Activated naive CD4-positive, alpha-beta T cell treated with anti-CD3 and anti-CD28 coated beads, Interleukin-2, amount 50 U/mL, for 24 hours (primary cell): Measurements from ENCODE around the gene ALDH3A1.

Experiments used
- H3K27ac Mint-ChIP-seq: one replicate; pipeline ENCODE4 v1.8.0; 2021; ENCODE audit warnings: mild to moderate bottlenecking, mixed read lengths
- H3K27me3 Mint-ChIP-seq: one replicate; pipeline ENCODE4 v1.8.0; 2021; ENCODE audit warnings: mixed read lengths
- H3K36me3 Mint-ChIP-seq: one replicate; pipeline ENCODE4 v1.8.0; 2021; ENCODE audit warnings: mixed read lengths
- H3K4me1 Mint-ChIP-seq: one replicate; pipeline ENCODE4 v1.8.0; 2021; ENCODE audit warnings: mixed read lengths
- H3K4me3 Mint-ChIP-seq: one replicate; pipeline ENCODE4 v1.8.0; 2021; ENCODE audit warnings: mild to moderate bottlenecking, mixed read lengths
- H3K9me3 Mint-ChIP-seq: one replicate; pipeline ENCODE4 v1.8.0; 2021; ENCODE audit warnings: mixed read lengths

Gene ALDH3A1

GRCh38 chr17:19720631-19721426 lies 27.3 kb downstream of the ALDH3A1 start:
- Mint-ChIP-seq H3K4me3 (no peak overlapping the region), H3K27ac (no peak overlapping the region), H3K36me3 (no peaks in the 10 kb centered on the region), H3K27me3 (no peaks in the 10 kb centered on the region), H3K9me3 (no peaks in the 10 kb centered on the region), H3K4me1 (peaks cover 20% of the 10 kb centered on the region)

- no peaks in the 10 kb centered on the region for H3K27me3 Mint-ChIP-seq
- no peaks in the 10 kb centered on the region for H3K9me3 Mint-ChIP-seq
- H3K36me3 Mint-ChIP-seq = no peaks in the 10 kb centered on the region
- no peak overlapping the region for H3K27ac Mint-ChIP-seq
- H3K4me1 Mint-ChIP-seq = peaks cover 13% of the 10 kb centered on the region
- no peak overlapping the region for H3K4me3 Mint-ChIP-seq
Observed at GRCh38 chr17:19720210-19720475, 28.0 kb downstream of the ALDH3A1 start.

GRCh38 chr17:19719355-19720209 lies 28.5 kb downstream of the ALDH3A1 start:
- H3K27ac Mint-ChIP-seq = no peak overlapping the region
- H3K4me1 Mint-ChIP-seq = peaks cover 10% of the 10 kb centered on the region
- no peaks in the 10 kb centered on the region for H3K36me3 Mint-ChIP-seq
- H3K27me3 Mint-ChIP-seq = no peaks in the 10 kb centered on the region
- H3K4me3 Mint-ChIP-seq = no peak overlapping the region
- H3K9me3 Mint-ChIP-seq = no peaks in the 10 kb centered on the region

- H3K27ac Mint-ChIP-seq = no peak overlapping the region
- no peaks in the 10 kb centered on the region for H3K27me3 Mint-ChIP-seq
- no peaks in the 10 kb centered on the region for H3K36me3 Mint-ChIP-seq
- H3K9me3 Mint-ChIP-seq = no peaks in the 10 kb centered on the region
- peaks cover 4% of the 10 kb centered on the region for H3K4me1 Mint-ChIP-seq
- H3K4me3 Mint-ChIP-seq = no peak overlapping the region
Observed at GRCh38 chr17:19718613-19719354, 29.3 kb downstream of the ALDH3A1 start.

GRCh38 chr17:19718041-19718612 lies 30.0 kb downstream of the ALDH3A1 start:
- Mint-ChIP-seq H3K27me3 (no peaks in the 10 kb centered on the region), H3K36me3 (no peaks in the 10 kb centered on the region), H3K4me1 (peaks cover 3% of the 10 kb centered on the region), H3K9me3 (no peaks in the 10 kb centered on the region), H3K4me3 (no peak overlapping the region), H3K27ac (no peak overlapping the region)

GRCh38 chr17:19717411-19717908 lies 30.6 kb downstream of the ALDH3A1 start:
- no peak overlapping the region for H3K27ac Mint-ChIP-seq
- H3K27me3 Mint-ChIP-seq = no peaks in the 10 kb centered on the region
- H3K36me3 Mint-ChIP-seq = no peaks in the 10 kb centered on the region
- H3K4me3 Mint-ChIP-seq = no peak overlapping the region
- H3K9me3 Mint-ChIP-seq = no peaks in the 10 kb centered on the region
- peaks cover 3% of the 10 kb centered on the region for H3K4me1 Mint-ChIP-seq

- Mint-ChIP-seq H3K4me3 (no peak overlapping the region), H3K36me3 (no peaks in the 10 kb centered on the region)
Observed at GRCh38 chr17:19717031-19717360, 31.1 kb downstream of the ALDH3A1 start.

GRCh38 chr17:19716108-19717030 lies 31.7 kb downstream of the ALDH3A1 start, which contains the start of gene SLC47A2:
TSS of gene SLC47A2 (minus strand) at chr17:19716584. CDS start at chr17:19716555, 29 bp downstream.
- H3K4me3 Mint-ChIP-seq = no peak within 1 kb of the TSS
- no peak within 1 kb of the TSS for H3K27ac Mint-ChIP-seq
- H3K36me3 Mint-ChIP-seq = no peaks in the 10 kb centered on the region
- no peaks in the 10 kb centered on the region for H3K9me3 Mint-ChIP-seq
- no peaks in the 10 kb centered on the region for H3K4me1 Mint-ChIP-seq
- H3K27me3 Mint-ChIP-seq = no peaks in the 10 kb centered on the region

More at GRCh38 chr17:19717031-19717360, 31.1 kb downstream of the ALDH3A1 start:
- Mint-ChIP-seq H3K27me3 (no peaks in the 10 kb centered on the region), H3K9me3 (no peaks in the 10 kb centered on the region), H3K27ac (no peak overlapping the region), H3K4me1 (no peaks in the 10 kb centered on the region)

GRCh38 chr17:19714542-19715411 lies 33.3 kb downstream of the ALDH3A1 start:
- no peaks in the 10 kb centered on the region for H3K4me1 Mint-ChIP-seq
- H3K27me3 Mint-ChIP-seq = no peaks in the 10 kb centered on the region
- H3K36me3 Mint-ChIP-seq = no peaks in the 10 kb centered on the region
- no peak overlapping the region for H3K27ac Mint-ChIP-seq
- H3K9me3 Mint-ChIP-seq = no peaks in the 10 kb centered on the region
- no peak overlapping the region for H3K4me3 Mint-ChIP-seq

GRCh38 chr17:19713901-19714361 lies 34.2 kb downstream of the ALDH3A1 start:
- Mint-ChIP-seq H3K4me1 (no peaks in the 10 kb centered on the region), H3K9me3 (no peaks in the 10 kb centered on the region), H3K36me3 (no peaks in the 10 kb centered on the region), H3K27me3 (no peaks in the 10 kb centered on the region), H3K27ac (no peak overlapping the region), H3K4me3 (no peak overlapping the region)

GRCh38 chr17:19713462-19713861 lies 34.6 kb downstream of the ALDH3A1 start:
- Mint-ChIP-seq H3K27me3 (no peaks in the 10 kb centered on the region), H3K27ac (no peak overlapping the region), H3K4me3 (no peak overlapping the region), H3K9me3 (no peaks in the 10 kb centered on the region), H3K36me3 (no peaks in the 10 kb centered on the region), H3K4me1 (no peaks in the 10 kb centered on the region)

GRCh38 chr17:19712436-19713004 lies 35.6 kb downstream of the ALDH3A1 start:
- no peaks in the 10 kb centered on the region for H3K4me1 Mint-ChIP-seq
- no peaks in the 10 kb centered on the region for H3K9me3 Mint-ChIP-seq
- no peak overlapping the region for H3K27ac Mint-ChIP-seq
- no peak overlapping the region for H3K4me3 Mint-ChIP-seq
- no peaks in the 10 kb centered on the region for H3K27me3 Mint-ChIP-seq
- H3K36me3 Mint-ChIP-seq = no peaks in the 10 kb centered on the region

- H3K9me3 Mint-ChIP-seq = no peaks in the 10 kb centered on the region
- H3K4me1 Mint-ChIP-seq = no peaks in the 10 kb centered on the region
- H3K27me3 Mint-ChIP-seq = no peaks in the 10 kb centered on the region
- H3K27ac Mint-ChIP-seq = no peak overlapping the region
- no peak overlapping the region for H3K4me3 Mint-ChIP-seq
- H3K36me3 Mint-ChIP-seq = no peaks in the 10 kb centered on the region
Observed at GRCh38 chr17:19709841-19710240, 38.3 kb downstream of the ALDH3A1 start.
